T-helper 1 cell treated with Interleukin-12 subunit alpha and Interleukin-12 subunit beta and Interleukin-4 antibody, amounts not matched to agents 30 μg/mL and 1 μg/mL, for 36 hours (primary cell): ENCODE results near the gene MSGN1.
A peak's percentile ranks its signal among the peaks of the same experiment; 100 is the strongest.
"Not testable (repeated sequence)": the region's sequence is repeated elsewhere in the genome, so short reads cannot be mapped to it uniquely, and the experiment has no call there.

ENCODE experiments used
- H3K27ac Mint-ChIP-seq: one replicate; pipeline ENCODE4 v1.8.0; 2021; ENCODE audit warnings: mild to moderate bottlenecking, mixed read lengths
- H3K27me3 Mint-ChIP-seq: one replicate; pipeline ENCODE4 v1.8.0; 2021; ENCODE audit warnings: low read depth, mixed read lengths
- H3K36me3 Mint-ChIP-seq: one replicate; pipeline ENCODE4 v1.8.0; 2021; ENCODE audit warnings: low read depth, mixed read lengths
- H3K4me1 Mint-ChIP-seq: one replicate; pipeline ENCODE4 v1.8.0; 2021; ENCODE audit warnings: low read depth, mixed read lengths
- H3K4me3 Mint-ChIP-seq: one replicate; pipeline ENCODE4 v1.8.0; 2021; ENCODE audit warnings: mild to moderate bottlenecking, moderate library complexity, mixed read lengths
- H3K9me3 Mint-ChIP-seq: one replicate; pipeline ENCODE4 v1.8.0; 2021; ENCODE audit warnings: mixed read lengths

The MSGN1 gene

GRCh38 chr2:17821080-17821479 is 4.8 kb downstream of the MSGN1 start:
- H3K27ac Mint-ChIP-seq = no peak overlapping the region
- no peaks in the 10 kb centered on the region for H3K36me3 Mint-ChIP-seq
- H3K4me1 Mint-ChIP-seq = peaks cover 17% of the 10 kb centered on the region
- H3K27me3 Mint-ChIP-seq = peaks cover 24% of the 10 kb centered on the region
- H3K4me3 Mint-ChIP-seq = no peak overlapping the region
- H3K9me3 Mint-ChIP-seq = no peaks in the 10 kb centered on the region

GRCh38 chr2:17821535-17822444 is 5.5 kb downstream of the MSGN1 start:
- peak overlapping the region; percentile 25 for H3K4me3 Mint-ChIP-seq
- H3K27me3 Mint-ChIP-seq = peaks cover 27% of the 10 kb centered on the region
- H3K36me3 Mint-ChIP-seq = no peaks in the 10 kb centered on the region
- peaks cover 17% of the 10 kb centered on the region for H3K4me1 Mint-ChIP-seq
- peak overlapping the region; percentile 43 for H3K27ac Mint-ChIP-seq
- H3K9me3 Mint-ChIP-seq = no peaks in the 10 kb centered on the region

- no peak overlapping the region for H3K27ac Mint-ChIP-seq
- peaks cover 22% of the 10 kb centered on the region for H3K27me3 Mint-ChIP-seq
- H3K36me3 Mint-ChIP-seq = no peaks in the 10 kb centered on the region
- peaks cover 17% of the 10 kb centered on the region for H3K4me1 Mint-ChIP-seq
- H3K4me3 Mint-ChIP-seq = no peak overlapping the region
- no peaks in the 10 kb centered on the region for H3K9me3 Mint-ChIP-seq
Measured at GRCh38 chr2:17822445-17823117, 6.3 kb downstream of the MSGN1 start.

DNA sequence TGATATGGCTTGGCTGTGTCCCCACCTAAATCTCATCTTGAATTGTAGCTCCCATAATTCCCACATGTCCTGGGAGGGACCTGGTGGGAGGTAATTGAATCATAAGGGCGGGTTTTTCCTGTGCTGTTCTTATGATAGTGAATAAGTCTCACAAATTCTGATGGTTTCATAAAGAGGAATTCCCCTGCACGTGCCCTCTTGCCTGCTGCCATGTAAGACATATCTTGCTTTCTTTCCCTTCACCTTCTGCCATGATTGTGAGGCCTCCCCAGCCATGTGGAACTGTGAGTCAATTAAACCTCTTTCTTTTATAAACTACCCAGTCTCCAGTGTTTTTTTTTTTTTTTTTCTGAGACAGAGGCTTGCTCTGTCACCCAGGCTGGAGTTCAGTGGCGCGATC is 7.4 kb downstream of the MSGN1 start:
- not testable (repeated sequence) for H3K9me3 Mint-ChIP-seq, H3K27ac Mint-ChIP-seq, H3K4me3 Mint-ChIP-seq, H3K36me3 Mint-ChIP-seq
- H3K4me1 Mint-ChIP-seq = peaks cover 17% of the 10 kb centered on the region
- H3K27me3 Mint-ChIP-seq = peaks cover 25% of the 10 kb centered on the region

DNA sequence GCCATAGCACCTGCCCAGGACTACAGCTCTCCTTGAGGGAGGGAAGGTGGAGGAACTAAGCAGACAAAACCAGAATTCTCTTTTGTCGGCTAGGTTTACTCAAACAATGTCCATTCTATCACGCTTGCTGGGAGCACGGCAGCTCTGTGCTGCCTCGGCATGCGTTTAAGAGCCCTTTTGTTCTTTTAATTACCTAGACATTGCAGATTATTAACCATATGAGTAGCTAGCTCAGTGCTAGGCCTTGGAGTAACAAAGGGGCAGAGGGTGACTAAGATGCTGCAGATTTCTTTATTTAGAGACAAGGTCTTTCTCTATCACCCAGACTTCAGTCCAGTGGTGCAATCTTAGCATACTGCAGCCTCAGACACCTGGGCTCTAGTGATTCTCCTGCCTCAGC is 11.1 kb downstream of the MSGN1 start:
- Mint-ChIP-seq H3K27me3 (peaks cover 50% of the 10 kb centered on the region), H3K9me3 (no peaks in the 10 kb centered on the region), H3K27ac (no peak overlapping the region), H3K4me1 (peaks cover 8% of the 10 kb centered on the region), H3K4me3 (no peak overlapping the region), H3K36me3 (no peaks in the 10 kb centered on the region)

DNA sequence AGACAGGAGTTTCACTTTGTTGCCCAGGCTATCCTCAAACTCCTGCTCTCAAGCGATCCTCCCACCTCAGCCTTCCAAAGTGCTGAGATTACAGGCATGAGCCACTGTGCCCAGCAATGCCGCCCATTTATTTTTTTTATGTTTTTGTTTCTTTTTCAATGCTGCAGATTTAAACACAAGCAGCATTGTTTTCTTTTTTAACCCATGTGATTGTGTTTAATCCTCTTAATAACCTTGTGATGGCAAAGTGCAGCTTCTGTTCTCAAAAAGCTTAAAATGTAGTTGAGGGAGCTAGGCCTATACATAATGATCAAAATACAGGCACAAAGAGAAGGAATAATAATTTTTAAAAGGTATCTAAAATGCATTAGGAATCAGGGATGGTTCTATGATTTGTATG is 11.5 kb downstream of the MSGN1 start:
- Mint-ChIP-seq H3K36me3 (no peaks in the 10 kb centered on the region), H3K4me1 (peaks cover 6% of the 10 kb centered on the region), H3K27ac (no peak overlapping the region), H3K4me3 (no peak overlapping the region), H3K9me3 (no peaks in the 10 kb centered on the region), H3K27me3 (peaks cover 52% of the 10 kb centered on the region)

GRCh38 chr2:17830053-17831034 is 14.1 kb downstream of the MSGN1 start:
- no peak overlapping the region for H3K27ac Mint-ChIP-seq
- H3K9me3 Mint-ChIP-seq = no peaks in the 10 kb centered on the region
- H3K36me3 Mint-ChIP-seq = no peaks in the 10 kb centered on the region
- H3K4me3 Mint-ChIP-seq = no peak overlapping the region
- H3K27me3 Mint-ChIP-seq = peaks cover 56% of the 10 kb centered on the region
- H3K4me1 Mint-ChIP-seq = no peaks in the 10 kb centered on the region

DNA sequence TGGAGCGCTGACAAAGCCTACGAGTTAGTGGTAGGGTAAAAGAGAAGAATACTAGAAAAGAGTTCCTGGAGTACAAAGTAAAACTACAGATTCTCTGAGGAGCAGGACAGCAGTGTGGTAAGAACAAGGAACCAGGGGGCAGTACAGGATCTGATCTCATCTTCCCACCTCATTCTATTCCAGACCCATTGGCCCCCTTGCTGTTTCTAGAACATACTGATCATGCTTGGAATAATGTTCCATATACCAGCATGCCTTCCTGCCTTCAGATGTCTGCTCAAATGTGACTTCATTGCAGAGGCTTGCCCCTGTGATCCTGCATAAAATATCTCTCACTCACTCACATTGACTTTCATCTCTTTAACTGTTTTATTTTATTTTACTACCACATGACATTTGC is 19.3 kb downstream of the MSGN1 start:
- H3K36me3 Mint-ChIP-seq = no peaks in the 10 kb centered on the region
- H3K27me3 Mint-ChIP-seq = peaks cover 42% of the 10 kb centered on the region
- H3K27ac Mint-ChIP-seq = no peak overlapping the region
- H3K4me1 Mint-ChIP-seq = no peaks in the 10 kb centered on the region
- no peak overlapping the region for H3K4me3 Mint-ChIP-seq
- no peaks in the 10 kb centered on the region for H3K9me3 Mint-ChIP-seq

DNA sequence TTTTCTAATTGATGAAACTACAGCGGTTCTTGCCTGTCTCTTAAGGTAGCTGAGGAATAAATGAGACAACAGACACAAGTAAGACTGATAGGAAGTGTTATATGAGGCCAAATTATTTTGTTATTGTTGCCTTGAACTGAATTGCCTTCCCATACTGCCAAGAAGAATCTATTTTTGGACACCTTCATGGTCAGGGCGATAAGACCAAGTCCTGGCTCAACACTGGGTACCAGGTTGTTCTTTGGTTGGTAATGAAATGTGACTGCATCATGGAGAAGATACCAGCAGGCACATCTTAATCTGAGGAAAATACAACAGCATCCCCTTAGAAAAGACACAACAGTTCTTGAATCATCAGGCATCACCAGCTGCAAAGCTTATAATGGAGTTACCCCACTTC is 23.7 kb downstream of the MSGN1 start:
- H3K9me3 Mint-ChIP-seq = no peaks in the 10 kb centered on the region
- no peak overlapping the region for H3K4me3 Mint-ChIP-seq
- no peaks in the 10 kb centered on the region for H3K4me1 Mint-ChIP-seq
- H3K27ac Mint-ChIP-seq = no peak overlapping the region
- H3K36me3 Mint-ChIP-seq = no peaks in the 10 kb centered on the region
- H3K27me3 Mint-ChIP-seq = peaks cover 30% of the 10 kb centered on the region

- Mint-ChIP-seq H3K4me3 (no peak overlapping the region), H3K9me3 (no peaks in the 10 kb centered on the region), H3K27me3 (peaks cover 10% of the 10 kb centered on the region), H3K36me3 (no peaks in the 10 kb centered on the region), H3K4me1 (no peaks in the 10 kb centered on the region), H3K27ac (no peak overlapping the region)
Measured at GRCh38 chr2:17843457-17843856, 27.2 kb downstream of the MSGN1 start.

DNA sequence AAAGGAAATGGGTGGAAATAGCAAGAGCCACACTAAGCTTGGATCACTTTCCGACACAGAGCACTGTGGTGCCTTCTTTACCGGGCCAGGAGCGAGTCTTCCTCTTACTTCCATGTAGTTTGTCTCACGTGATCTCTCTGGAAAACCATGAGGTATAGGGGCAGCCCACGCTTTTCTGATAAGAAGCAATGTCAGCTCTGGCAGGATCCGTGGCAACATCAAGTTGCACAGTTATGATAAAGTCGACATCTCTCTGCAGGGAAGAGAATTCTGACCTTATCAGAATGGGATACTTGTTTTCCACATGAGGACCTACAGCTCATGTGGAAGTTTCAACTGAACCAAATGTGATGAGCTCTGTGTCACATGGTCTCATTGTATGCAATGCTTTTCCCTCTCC is 29.5 kb downstream of the MSGN1 start:
- no peak overlapping the region for H3K4me3 Mint-ChIP-seq
- no peaks in the 10 kb centered on the region for H3K4me1 Mint-ChIP-seq

DNA sequence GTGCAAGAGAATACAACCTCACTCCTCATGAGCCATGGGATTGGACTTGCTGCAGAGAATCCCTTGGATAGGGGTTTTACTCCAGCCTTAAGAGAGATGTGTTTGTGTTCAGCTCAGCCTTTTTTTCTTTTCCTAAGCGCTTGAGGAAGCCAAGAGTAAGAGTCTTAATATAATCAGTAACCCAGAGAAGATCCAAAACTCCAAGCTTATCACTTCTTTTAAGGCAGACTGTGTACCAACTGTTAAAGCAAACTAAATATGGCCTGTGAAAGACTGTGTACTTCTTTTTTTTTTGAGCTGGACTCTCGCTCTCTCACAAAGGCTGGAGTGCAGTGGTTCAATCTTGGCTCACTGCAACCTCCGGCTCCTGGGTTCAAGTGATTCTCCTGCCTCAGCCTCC is 30.4 kb downstream of the MSGN1 start:
- H3K27me3 Mint-ChIP-seq = peaks cover 10% of the 10 kb centered on the region
- no peak overlapping the region for H3K4me3 Mint-ChIP-seq
- H3K9me3 Mint-ChIP-seq = no peaks in the 10 kb centered on the region
- H3K27ac Mint-ChIP-seq = no peak overlapping the region
- H3K4me1 Mint-ChIP-seq = no peaks in the 10 kb centered on the region
- H3K36me3 Mint-ChIP-seq = no peaks in the 10 kb centered on the region

More for the DNA sequence above, 29.5 kb downstream of the MSGN1 start:
- Mint-ChIP-seq H3K9me3 (no peaks in the 10 kb centered on the region), H3K27ac (no peak overlapping the region), H3K36me3 (no peaks in the 10 kb centered on the region), H3K27me3 (peaks cover 10% of the 10 kb centered on the region)

- Mint-ChIP-seq H3K9me3 (no peaks in the 10 kb centered on the region), H3K27me3 (peaks cover 10% of the 10 kb centered on the region), H3K27ac (no peak overlapping the region), H3K4me1 (no peaks in the 10 kb centered on the region), H3K36me3 (no peaks in the 10 kb centered on the region), H3K4me3 (no peak overlapping the region)
Measured at GRCh38 chr2:17847236-17847635, 31.0 kb downstream of the MSGN1 start.

GRCh38 chr2:17849275-17849674 is 33.0 kb downstream of the MSGN1 start:
- Mint-ChIP-seq H3K4me1 (no peaks in the 10 kb centered on the region), H3K9me3 (no peaks in the 10 kb centered on the region), H3K27me3 (no peaks in the 10 kb centered on the region), H3K27ac (no peak overlapping the region), H3K4me3 (no peak overlapping the region), H3K36me3 (no peaks in the 10 kb centered on the region)
